HUES6 (cell line): Measurements from ENCODE around the gene WDR48.

Experiments used
- H3K27ac ChIP-seq: 2 replicates; pipeline ENCODE4 v1.7.0; 2013; ENCODE audit warnings: low read depth, mild to moderate bottlenecking, low read length, inconsistent platforms
- H3K27me3 ChIP-seq: 2 replicates; pipeline ENCODE4 v1.6.1; 2013; ENCODE audit warnings: low read length; ENCODE audit not compliant: control insufficient read depth, insufficient read depth
- H3K36me3 ChIP-seq: 2 replicates; pipeline ENCODE4 v1.6.1; 2013; ENCODE audit warnings: low read length; ENCODE audit not compliant: control insufficient read depth, insufficient read depth
- H3K4me1 ChIP-seq: 2 replicates; pipeline ENCODE4 v1.6.1; 2013; ENCODE audit warnings: low read length; ENCODE audit not compliant: control insufficient read depth, insufficient read depth
- H3K4me3 ChIP-seq: 2 replicates; pipeline ENCODE4 v1.5.1; 2013; ENCODE audit warnings: low read depth, low read length
- H3K9ac ChIP-seq: one replicate; pipeline ENCODE4 v1.6.1; 2013; ENCODE audit warnings: mild to moderate bottlenecking, low read length
- H3K9me3 ChIP-seq: 2 replicates; pipeline ENCODE4 v1.6.1; 2013; ENCODE audit warnings: low read depth, low read length; ENCODE audit not compliant: control insufficient read depth, insufficient read depth

WDR48 gene

DNA sequence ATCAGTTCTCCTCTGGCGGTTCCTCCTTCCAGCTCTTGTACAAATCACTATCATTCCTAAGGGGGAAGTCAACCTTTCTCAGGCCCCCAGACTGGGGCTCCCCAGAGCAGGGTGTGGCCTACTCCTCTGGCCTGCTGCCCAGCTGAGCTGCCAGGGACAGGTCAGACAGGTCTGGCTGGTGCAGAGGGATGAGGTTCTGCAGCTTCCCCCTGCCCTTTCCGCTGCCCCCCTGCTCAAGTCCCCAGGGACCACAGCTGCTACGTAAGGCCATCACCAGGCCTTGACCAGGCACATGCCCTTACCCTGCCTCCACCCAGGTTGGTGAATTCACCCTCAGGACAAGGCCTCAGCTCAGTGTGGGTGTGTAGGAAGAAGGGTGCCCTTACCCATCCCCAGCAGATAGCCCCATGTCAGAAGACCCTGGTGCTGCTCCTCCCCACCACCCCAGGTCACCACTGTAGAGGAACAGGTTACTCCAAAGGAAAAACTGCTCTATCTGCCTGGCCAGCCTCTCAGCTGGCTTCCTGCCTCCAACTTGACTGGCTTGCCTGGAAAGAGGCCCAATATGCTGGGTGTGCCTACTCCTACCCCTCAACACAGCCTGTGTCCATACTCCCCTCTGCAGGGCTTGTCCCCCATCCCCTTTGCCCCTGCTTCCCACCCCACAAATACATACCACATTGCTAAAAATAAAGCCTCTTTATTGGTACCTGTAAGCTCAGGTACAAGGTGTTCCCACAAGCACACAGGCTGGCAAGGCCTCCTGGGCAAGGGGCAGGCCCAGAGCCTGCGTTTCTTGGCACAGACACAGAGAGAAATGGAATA lies 89.6 kb downstream of the WDR48 start:
- H3K36me3 ChIP-seq, result peaks cover 62% of the 10 kb centered on the region

GRCh38 chr3:39142067-39142466 lies 90.3 kb downstream of the WDR48 start:
- H3K4me3 ChIP-seq, result no peak overlapping the region
- no peak overlapping the region for H3K27ac ChIP-seq
- H3K27me3 ChIP-seq, result no peaks in the 10 kb centered on the region
- no peak overlapping the region for H3K9ac ChIP-seq
- peaks cover 66% of the 10 kb centered on the region for H3K36me3 ChIP-seq
- no peaks in the 10 kb centered on the region for H3K9me3 ChIP-seq
- H3K4me1 ChIP-seq, result peaks cover 9% of the 10 kb centered on the region

More for the DNA sequence above, 89.6 kb downstream of the WDR48 start:
- Histone ChIP-seq H3K9me3 (no peaks in the 10 kb centered on the region), H3K27ac (no peak overlapping the region), H3K4me3 (no peak overlapping the region), H3K9ac (no peak overlapping the region), H3K27me3 (no peaks in the 10 kb centered on the region), H3K4me1 (peaks cover 2% of the 10 kb centered on the region; the same call in 1 of the 2 replicates)

GRCh38 chr3:39143051-39143885 lies 91.5 kb downstream of the WDR48 start:
- Histone ChIP-seq H3K27me3 (no peaks in the 10 kb centered on the region), H3K9ac (no peak overlapping the region), H3K9me3 (no peaks in the 10 kb centered on the region), H3K4me3 (no peak overlapping the region), H3K4me1 (peaks cover 21% of the 10 kb centered on the region), H3K27ac (no peak overlapping the region), H3K36me3 (peaks cover 66% of the 10 kb centered on the region)

GRCh38 chr3:39144095-39144747 lies 92.4 kb downstream of the WDR48 start:
- no peaks in the 10 kb centered on the region for H3K9me3 ChIP-seq
- H3K9ac ChIP-seq, result no peak overlapping the region
- peaks cover 31% of the 10 kb centered on the region for H3K4me1 ChIP-seq
- no peak overlapping the region for H3K4me3 ChIP-seq
- H3K27ac ChIP-seq, result no peak overlapping the region
- no peaks in the 10 kb centered on the region for H3K27me3 ChIP-seq
- peaks cover 66% of the 10 kb centered on the region for H3K36me3 ChIP-seq

- Histone ChIP-seq H3K4me1 (peaks cover 37% of the 10 kb centered on the region), H3K4me3 (no peak overlapping the region), H3K27me3 (no peaks in the 10 kb centered on the region), H3K9ac (no peak overlapping the region), H3K36me3 (peaks cover 66% of the 10 kb centered on the region), H3K9me3 (no peaks in the 10 kb centered on the region), H3K27ac (no peak overlapping the region)
Measured at GRCh38 chr3:39144748-39145380, 93.0 kb downstream of the WDR48 start.

DNA sequence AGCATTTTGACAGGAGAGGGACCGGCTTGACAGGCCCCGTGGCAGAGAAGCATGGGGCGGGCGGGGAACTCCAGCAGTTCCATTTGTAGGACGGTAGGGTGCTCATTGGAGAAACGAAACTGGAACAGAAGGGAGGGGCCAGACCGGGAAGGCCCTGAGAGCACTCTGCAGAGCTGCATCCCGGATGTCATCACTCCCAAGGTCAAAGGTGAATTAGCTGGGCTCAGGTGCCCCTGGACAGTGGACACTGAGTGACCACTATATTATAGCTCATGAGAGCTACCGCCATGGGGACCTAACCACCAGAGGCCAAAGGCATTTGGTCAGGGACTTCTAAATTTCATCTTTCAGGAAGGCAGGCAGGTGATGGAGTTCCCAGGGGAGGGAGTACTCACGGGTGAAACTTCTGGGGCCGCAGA lies 94.3 kb downstream of the WDR48 start:
- H3K27me3 ChIP-seq, result no peaks in the 10 kb centered on the region
- H3K36me3 ChIP-seq, result peaks cover 56% of the 10 kb centered on the region
- no peak overlapping the region for H3K9ac ChIP-seq
- H3K9me3 ChIP-seq, result no peaks in the 10 kb centered on the region
- no peak overlapping the region for H3K27ac ChIP-seq
- H3K4me1 ChIP-seq, result peaks cover 49% of the 10 kb centered on the region
- no peak overlapping the region for H3K4me3 ChIP-seq
